Measurements from ENCODE around the gene CBFA2T2.
"Not testable (repeated sequence)": the region's sequence is repeated elsewhere in the genome, so short reads cannot be mapped to it uniquely, and the experiment has no call there.

The CBFA2T2 gene

GRCh38 chr20:33685328-33686099 is 195.6 kb downstream of the CBFA2T2 start:
- DNase-seq: peak; percentile 72 to 82

DNA sequence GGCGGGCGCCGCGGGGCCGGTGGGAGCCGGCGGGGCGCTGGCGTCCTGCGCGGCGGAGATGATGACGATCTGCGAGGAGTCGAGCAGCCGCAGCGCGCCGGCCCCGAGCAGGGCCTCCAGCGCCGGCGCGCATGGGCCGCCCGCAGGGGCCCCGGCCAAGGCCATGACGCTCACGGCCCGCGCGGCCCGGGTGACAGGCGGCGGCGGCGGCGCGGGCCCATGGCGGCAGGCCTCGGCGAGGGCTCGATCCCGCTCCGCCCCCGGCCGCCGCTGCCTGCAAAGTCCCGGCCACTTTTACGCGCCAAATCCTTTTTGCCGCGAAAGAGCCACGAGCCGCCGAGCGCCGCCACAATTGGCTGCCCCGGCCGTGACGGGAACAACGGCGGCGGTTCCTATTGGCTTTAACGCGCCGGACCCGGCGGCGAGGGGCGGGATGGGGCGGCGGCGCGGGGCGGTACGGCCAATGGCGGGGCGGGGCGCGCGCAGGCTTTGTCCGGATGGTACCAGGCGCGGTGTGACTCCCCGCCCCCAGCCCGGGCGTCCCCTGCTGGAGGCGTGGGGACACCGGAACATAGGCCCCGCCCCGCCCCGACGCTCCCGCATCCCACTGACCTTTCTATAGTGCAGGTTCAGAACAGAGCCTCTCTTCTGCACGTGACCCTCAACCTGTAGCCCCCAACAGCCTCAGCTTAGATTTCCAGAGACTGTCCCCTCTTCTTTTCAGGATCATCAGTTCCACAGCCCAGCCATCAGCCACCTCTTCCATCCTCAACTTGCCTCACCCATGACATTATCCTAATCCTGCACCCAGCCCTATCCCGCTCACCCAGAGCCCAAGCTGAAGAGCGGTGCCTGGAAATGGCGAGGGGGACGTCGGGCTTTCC is 196.4 kb downstream of the CBFA2T2 start, which contains the start of gene E2F1:
Gene E2F1, minus strand, starts transcription at position 286 of the 884 bp plus-strand sequence. Its CDS starts 121 bp downstream, at position 165.
- peak; percentile 93 to 94 for DNase-seq

DNA sequence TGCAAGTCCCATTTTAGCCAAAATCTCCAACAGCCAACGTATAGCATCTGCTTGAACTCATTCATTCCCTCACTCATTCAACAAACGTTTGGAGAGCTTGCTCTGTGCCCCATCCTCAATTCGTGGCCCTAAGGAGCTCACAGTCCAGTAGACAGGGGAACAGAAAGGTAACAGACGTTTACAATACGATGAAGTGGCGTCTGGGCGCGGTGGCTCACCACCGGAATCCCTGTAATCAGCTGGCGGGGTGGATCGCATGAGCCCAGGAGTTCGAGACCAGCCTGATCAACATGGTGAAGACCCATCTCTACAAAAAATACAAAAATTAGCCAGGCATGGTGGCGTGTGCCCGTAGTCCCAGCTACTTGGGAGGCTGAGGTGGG is 197.1 kb downstream of the CBFA2T2 start:
- no peak for DNase-seq

DNA sequence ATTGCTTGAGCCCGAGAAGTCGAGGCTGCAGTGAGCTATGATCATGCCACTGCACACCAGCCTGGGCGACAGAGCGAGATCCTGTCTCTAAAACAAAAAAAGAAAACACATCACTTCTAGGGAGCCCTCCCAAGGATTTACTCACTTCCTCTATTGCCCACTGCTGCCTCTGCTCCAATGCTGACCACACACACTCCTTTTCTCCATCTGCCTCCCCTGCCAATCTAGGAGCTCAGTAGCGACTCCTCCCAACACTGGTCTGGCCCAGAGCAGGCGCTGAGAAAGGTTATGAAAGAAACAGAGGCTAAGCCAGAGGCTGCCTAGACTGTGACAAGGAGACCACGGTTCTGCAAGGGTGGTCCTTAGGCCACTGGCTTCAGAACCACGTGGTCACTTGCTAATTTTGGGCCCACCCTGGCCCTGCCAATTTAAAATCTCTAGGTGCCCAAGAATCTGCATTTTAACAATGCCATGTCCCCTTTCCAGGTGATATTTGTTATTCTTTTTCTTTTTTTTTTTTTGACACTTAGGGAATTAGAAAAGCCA is 197.5 kb downstream of the CBFA2T2 start:
- DNase-seq: no peak

GRCh38 chr20:33687993-33688937 is 198.4 kb downstream of the CBFA2T2 start:
- DNase-seq: no peak

GRCh38 chr20:33688938-33689424 is 199.1 kb downstream of the CBFA2T2 start:
- no peak for DNase-seq

DNA sequence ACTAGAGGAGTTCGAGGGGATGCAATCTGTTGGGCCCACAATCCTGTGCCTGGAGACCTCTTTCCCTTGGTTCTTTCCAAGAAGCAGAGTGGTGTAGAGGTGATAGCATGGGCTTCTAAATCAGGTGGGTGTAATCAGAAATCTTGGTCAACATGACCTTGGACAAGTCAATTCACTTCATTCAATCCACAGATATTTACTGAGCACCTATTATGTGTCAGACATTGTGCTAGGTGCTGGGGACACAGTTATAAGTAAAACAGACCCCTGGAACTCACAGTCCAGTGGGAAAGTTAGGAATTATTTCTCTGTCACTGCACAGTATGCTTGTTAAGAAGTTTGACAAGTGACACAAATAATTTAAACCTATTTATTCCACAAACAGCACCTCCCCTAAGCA is 199.6 kb downstream of the CBFA2T2 start:
- DNase-seq: no peak

DNA sequence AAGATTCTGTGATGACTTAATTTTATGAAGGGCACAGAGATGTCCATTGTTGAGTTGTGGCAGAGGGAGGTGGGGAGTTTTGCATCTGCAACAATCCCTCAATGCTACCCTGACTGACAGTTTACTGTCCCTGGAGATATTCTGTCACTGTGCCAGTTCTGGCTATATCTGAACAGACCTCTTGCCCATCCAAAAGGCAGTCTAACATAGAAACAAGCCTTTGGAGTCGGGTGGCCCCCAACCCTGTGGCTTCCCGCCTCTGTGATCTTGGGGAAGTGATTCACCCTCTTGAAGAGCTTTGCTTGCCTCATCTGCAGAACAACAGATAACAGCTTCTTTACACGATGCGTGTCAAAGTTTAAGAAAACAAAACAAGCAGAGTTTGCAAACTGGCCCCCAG is 200.1 kb downstream of the CBFA2T2 start:
- no peak for DNase-seq

DNA sequence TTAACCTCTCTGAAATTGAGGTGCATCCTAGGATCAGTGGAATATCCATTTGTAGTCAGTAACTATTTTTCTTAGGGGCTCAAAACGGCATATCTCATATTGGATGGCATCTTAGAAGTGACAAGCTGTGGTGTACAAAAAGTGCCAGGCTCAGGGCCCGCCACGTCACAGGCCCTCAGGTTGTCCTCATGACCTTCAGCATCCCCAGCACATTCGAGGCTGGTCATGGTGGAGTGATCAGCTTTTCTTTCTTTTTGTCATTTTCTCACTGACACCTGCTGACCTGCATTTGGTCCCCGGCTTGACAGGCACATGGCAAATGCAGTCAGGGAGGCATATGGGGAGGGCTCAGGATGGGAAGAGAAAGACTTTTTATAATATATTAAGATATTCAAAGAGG is 203.4 kb downstream of the CBFA2T2 start:
- DNase-seq: no peak

- no peak for DNase-seq
Measured at GRCh38 chr20:33693741-33694638, 204.1 kb downstream of the CBFA2T2 start.

- no peak for DNase-seq
Measured at GRCh38 chr20:33694639-33695012, 204.7 kb downstream of the CBFA2T2 start.

DNA sequence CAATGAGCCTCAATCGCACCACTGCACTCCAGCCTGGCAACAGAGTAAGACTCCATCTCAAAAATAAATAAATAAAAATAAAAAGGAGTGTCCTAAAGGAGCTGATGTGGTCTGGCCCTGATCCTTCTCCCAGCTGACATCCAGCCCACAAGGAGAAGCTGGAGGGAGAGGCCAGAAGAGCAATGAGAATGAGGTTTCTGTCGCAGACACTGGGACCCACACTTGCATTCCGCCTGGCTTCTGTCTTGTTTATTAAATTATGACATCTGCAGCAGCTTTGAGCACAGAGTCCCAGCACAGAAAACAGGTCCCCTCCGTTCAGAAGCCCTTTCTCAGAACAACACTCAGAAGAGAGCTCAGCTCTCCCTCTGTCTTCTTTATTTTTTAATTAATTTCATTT is 206.6 kb downstream of the CBFA2T2 start:
- DNase-seq: no peak

- DNase-seq: no peak
Measured at GRCh38 chr20:33697129-33697528, 207.2 kb downstream of the CBFA2T2 start.

GRCh38 chr20:33698966-33699365 is 209.1 kb downstream of the CBFA2T2 start:
- DNase-seq: not testable (repeated sequence)
